Renal pelvis (tissue), 4 donors: ENCODE results near the gene DAPK3. TPM values are rescaled to one million over a fixed set of nuclear protein-coding genes. Genes with fewer than 3 reads are reported as not detected.
"Not testable (repeated sequence)": the region's sequence is repeated elsewhere in the genome, so short reads cannot be mapped to it uniquely, and the experiment has no call there.

Source experiments
- DNase-seq: peaks from one replicate; pipeline ENCODE4 v3.0.0-alpha.2; 2013
- polyA plus RNA-seq, 3 donors: library from polyadenylated mRNA; unstranded; fragments of 120-200 nt; gene quantifications; one replicate each; pipeline ENCODE4 v1.2.1, GENCODE V29; 2013; ENCODE audit not compliant: insufficient read length in 3 of 3

DAPK3 gene
- polyA plus RNA-seq, 3 donors, result 45.2 to 50.0 (median 49.5) TPM

DNA sequence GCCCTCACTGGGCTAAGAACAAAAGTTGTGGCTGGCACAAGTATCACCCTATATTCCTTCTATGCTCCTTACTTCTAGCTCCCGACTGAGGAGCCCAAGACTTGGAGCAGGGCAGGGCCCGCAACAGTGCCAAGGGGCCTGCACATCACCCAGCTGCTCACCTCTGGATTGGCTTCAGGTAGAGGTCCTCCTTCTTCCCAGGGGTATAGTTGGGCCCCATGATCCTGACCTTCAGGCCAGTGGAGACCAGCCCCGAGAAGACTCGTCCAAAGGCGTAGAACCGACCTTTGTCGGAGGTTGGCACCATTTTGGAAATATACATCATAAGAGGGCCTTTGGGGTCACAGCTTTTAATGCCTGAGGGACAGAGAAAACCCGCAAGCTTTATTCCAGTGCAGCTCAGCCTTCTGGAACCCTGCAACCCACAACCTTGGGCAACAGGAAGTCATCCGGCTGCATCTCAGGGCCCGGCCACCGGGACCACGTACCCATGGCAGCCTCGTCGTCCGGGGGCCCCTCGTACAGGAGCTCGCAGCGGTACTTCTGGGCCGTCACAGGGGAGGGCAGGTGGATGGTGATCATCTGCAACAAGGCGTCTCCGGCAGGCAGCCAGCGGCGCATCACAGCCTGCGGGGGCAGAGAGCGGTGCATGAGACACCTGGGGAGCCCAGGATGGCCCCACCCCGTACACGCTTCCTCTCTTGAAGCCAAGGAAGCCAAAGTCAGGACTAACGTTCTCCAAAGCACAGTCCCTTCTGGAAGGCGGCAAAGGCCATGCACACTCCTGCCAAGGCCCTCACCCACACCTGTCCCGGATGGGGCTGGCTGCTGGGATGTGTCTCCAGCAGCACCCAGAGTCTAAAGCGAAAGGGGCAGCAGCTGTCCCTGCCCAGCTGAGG lies 9.7 kb upstream of the DAPK3 start:
- DNase-seq, result no peak

DNA sequence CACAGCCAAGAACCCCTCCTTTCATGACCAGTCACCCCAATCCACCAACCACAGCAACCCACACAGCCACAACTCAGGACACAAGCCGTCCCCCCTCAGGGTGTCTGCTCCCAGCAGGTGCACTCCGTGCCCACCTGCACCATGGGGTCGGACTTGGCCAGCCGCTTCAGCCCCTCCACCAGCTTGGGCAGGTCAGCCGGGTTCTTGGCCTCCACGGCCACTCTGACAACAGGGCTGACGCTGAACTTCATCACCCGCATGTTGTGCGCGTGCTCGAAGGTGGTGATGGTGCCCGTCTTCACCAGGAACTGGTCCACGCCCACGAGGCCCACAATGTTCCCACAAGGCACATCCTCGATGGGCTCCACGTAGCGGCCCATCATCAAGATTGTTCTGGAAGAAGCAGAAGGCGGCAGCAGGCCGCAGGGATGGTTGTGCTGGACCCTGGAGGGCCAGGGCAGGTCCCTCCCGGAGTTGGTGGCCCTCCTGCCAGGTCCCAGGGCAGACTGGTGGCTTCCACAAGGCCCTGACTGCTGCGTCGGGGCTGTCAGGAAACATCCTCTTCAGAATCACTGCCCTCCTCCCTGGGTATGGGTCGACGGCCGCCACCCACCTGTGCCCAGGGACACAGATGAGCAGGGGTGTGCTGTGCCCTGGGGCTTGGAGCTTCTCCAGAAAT lies 8.9 kb upstream of the DAPK3 start:
- no peak for DNase-seq

DNA sequence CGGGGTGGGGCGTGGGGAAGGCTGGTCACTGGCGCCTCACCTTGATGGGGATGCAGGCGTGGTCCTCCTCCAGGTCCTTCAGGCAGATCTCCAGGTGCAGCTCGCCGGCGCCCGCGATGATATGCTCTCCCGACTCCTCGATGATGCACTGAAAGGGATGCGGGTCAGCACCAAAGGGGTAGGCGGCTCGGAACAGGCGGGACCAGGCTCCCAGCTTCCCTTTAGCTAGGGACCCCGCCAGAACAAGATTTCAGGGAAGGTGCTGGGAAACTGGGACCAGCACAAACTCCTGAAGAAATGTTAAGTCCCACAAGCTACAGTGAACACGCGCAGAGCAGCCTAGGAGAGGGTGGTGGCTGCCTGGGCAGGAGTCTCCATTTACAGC lies 8.4 kb upstream of the DAPK3 start:
- no peak for DNase-seq

DNA sequence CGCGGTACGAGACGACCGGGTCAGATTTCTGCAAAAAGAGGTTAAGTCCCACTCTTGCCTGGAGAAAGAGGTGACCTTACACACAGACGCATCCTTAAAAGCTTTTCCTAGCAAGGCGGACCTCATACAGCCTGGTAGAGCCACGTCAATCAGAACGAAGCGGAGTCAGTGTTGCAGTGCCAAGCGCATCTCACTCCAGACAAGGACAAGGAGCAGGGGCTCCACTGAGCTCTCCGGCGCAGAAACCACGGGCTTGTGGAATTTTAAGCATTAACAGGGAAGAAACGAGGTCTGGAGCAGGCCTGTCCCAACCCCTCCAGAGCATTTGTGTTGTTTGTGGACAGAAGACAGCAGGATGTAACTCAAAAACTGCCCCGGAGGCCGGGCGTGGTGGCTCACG lies 7.2 kb upstream of the DAPK3 start:
- no peak for DNase-seq

DNA sequence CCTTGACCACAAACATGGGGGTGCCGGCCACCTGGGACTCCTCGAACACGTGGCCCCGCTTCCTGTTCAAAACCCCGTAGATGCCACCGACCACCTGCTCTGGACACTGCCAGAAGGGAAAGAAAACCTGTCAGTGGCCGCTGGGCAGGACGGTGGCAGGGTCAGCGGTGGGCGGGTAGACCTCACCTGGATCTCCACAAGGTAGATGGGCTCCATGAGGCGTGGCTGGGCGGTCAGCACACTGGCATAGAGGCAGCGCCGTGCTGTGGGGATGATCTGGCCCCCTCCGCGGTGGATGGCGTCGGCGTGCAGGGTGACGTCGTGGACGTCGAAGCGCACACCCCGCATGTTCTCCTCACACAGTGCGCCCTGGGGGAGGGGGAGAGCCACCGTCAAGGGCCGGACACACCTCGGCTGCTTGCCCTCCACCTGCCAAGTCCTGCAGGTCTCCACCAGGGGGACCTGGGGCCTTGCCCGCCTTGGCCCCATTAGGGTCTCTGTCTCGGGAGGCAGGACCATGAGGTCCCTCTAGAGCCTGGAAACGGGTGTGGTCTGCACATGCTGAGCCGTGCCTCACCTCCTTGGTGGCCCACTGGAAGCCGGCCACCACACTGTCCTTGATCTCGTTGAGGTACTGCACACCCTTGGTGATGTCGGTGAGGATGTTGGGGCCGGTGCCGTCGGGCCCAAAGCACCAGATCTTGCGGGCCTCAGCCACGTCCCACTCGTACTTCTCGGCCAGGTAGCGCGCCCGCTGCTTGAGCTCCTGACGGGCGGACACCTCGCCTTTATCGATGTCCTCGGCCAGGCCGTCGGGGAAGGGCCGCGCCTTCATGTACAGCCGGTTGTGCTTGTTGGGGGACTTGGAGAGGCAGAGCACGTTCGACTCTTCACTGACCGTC lies 6.6 kb upstream of the DAPK3 start:
- no peak for DNase-seq

DNA sequence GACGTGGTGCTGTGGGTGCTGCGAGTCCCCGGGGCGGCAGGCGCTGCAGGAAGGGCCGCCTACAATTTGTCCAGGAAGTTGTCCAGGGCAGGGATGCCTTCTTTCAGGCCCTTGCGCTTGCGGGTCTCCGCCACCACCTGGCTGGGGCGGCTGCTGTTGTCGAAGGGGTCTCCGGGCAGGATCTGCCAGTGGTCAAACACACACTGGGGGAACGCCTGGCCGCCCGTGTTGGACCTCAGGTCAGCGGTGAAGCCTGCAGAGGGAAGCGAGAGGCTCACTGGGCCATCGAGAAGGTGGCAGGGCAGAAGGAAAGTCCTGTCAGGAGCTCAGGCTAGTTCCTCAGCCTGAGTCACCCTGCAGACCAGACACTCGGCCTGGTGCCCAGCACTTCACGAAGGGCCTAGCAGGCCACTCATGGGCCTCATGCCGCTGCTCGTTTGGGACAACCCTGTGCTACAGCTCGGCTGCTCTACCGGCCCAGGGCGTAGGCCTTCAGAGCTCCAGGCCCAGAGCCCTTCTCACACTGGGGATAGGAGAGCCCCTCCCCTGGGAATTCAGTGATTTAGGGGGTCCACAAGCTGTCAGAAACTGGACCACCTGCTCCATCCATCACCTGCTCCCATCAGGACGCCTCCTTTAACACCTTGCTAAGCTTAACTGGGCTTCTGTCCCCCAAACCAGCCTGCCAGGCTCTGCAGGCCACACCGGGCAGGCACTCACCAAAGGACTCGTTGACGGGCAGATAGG lies 5.8 kb upstream of the DAPK3 start:
- DNase-seq, result no peak

DNA sequence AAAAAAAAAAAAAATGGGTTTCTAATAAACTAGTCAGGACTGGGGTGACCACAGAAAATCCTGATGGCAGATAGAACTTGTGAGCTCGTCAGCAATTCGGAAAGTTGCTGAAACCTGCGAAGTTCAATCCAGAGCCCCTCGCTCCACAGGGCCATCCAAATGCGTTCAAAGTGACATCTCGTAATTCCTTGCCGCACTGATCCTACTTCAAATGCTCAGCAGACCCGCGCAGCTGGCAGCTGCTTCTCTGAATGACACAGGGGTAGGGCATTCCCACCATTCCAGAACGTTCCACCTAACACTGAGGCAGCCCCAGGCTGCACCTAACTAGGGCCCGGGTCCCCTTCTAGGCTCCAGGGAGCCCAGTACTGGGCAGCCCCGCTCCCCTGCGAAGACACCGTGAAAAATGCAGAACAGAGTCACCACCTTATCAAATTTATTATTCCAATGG lies 4.8 kb upstream of the DAPK3 start:
- no peak for DNase-seq

DNA sequence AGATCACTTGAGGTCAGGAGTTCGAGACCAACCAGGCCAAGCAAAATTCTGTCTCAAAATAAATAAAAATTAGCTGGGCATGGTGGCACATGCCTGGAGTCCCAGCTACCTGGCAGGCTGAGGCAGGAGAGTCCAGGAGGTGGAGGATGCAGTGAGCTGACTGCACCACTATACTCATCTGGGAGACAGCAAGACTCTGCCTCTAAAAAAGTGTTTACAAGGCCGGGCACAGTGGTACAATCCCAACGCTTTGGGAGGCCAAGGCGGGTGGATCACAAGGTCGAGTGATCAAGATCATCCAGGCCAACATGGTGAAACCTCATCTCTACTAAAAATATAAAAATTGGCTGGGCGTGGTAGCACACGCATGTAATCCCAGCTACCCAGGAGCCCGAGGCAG lies 4.2 kb upstream of the DAPK3 start:
- no peak for DNase-seq

DNA sequence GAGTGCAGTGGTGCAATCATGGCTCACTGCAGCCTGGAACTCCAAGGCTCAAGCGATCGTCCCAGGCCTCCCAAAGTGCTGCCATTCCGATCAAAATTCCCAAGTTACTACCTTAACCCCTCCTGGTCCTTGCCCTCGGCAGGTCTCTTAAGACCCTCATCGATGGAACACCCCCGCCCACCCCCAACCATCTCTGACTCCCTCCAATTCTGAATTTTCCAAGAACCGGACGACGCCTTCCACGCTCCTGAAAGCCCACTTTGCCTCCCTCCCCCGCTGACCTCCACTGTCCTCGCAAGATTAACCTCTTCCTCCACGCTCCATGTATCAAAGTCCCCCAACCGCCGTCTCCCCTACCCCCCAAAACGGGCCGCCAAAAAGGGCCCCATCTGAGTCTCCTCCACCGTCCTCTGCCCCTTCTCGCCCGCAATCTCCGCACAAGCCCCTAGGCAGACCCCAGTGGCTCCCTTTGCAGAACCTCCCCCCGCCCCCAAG lies 539 bp downstream of the DAPK3 start:
- no peak for DNase-seq

DNA sequence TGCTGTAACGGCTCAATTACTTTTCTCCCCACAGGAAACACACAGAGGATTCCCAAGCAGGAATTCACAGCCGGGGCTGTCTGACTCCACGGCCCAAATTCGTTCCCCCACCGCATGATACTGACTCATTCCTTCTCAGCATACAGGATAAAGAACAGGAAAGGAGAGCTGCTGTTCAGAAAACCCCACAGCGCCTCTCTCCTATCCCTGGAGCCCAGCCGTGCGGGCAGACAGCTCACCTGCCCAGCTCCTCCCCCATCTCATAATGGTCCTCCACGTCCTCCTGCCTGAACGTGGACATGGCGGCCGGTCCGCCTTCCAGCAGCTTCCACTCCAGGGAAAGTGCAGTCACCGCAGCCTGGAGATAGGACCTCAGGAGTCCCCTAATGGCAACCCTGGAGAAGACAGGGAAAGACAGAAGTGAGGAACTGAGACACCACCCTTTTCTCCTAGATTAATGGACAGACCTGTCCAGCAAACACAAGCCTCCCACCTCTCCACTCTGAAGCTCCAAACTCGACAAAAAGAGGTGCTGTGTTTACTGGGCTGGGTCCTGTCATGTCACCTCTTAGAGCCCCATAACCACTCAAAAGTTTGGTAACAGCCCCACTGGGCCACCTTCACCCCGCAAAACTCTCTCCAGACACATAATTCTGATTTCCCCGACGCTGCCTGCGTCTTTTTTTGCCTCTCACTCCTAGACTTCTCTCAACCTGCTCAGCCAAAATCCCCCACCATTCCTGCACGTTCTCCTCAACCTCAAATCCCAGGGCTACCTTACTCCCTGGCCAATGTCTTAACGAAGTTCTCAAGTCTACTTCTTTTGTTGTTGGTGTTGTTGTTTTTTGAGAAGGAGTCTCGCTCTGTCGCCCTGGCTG lies 1.2 kb downstream of the DAPK3 start:
- DNase-seq, result no peak

DNA sequence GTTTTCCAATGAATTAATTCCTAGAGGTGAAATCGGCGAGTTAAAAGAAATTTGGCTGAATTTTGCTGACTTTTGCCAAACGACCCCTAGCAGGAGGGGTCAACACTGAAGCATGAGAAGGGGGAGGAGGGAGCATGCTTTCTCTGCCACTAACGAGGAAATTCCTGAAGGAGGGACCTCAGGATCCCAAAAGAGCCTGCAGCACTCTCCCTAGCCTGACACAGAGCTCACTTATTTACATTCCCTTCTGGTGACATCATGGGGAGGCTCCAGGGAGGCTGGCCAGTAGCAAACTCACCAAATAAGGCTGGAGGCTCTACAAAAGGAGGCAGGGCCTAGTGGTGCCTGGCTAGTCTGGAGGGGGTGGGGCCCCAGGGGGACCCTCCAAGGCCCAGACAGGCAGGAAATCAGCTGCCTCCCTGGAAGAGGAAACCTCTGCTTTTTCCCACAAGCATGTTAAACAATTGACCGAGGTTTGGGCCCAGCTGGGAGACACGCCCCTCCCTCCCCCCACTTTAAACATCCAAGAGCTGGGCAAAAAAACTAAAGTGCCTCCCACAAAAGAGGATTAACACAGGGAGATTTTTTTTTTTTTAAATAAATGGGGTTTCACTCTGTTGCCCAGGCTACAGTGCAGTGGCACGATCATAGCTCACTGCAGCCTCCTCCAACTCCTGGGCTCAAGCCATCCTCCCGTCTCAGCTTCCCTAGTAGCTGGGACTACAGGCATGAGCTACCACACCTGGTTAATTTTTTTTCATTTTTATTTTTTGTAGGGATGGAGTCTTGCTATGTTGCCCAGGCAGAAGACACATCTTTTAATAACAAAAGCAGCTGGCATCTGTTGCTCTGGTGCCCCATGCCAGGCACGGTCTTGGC lies 2.1 kb downstream of the DAPK3 start:
- peak; percentile 93 for DNase-seq

DNA sequence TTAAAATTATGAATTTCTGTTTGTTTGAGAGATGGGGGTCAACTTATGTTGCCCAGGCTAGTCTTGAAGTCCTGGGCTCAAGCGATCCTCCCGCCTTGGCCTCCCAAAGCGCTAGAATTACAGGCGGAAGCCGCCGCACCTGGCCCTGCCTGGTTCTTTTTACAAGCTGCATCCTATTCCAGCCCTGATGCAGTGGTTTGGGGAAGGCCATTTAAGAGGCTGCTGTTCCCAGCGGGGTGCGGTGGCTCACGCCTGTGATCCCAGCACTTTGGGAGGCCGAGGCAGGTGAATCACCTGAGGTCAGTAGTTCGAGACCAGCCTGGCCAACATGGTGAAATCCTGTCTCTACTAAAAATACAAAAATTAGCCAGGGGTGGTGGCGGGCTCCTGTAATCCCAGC lies 2.9 kb downstream of the DAPK3 start:
- DNase-seq, result not testable (repeated sequence)

DNA sequence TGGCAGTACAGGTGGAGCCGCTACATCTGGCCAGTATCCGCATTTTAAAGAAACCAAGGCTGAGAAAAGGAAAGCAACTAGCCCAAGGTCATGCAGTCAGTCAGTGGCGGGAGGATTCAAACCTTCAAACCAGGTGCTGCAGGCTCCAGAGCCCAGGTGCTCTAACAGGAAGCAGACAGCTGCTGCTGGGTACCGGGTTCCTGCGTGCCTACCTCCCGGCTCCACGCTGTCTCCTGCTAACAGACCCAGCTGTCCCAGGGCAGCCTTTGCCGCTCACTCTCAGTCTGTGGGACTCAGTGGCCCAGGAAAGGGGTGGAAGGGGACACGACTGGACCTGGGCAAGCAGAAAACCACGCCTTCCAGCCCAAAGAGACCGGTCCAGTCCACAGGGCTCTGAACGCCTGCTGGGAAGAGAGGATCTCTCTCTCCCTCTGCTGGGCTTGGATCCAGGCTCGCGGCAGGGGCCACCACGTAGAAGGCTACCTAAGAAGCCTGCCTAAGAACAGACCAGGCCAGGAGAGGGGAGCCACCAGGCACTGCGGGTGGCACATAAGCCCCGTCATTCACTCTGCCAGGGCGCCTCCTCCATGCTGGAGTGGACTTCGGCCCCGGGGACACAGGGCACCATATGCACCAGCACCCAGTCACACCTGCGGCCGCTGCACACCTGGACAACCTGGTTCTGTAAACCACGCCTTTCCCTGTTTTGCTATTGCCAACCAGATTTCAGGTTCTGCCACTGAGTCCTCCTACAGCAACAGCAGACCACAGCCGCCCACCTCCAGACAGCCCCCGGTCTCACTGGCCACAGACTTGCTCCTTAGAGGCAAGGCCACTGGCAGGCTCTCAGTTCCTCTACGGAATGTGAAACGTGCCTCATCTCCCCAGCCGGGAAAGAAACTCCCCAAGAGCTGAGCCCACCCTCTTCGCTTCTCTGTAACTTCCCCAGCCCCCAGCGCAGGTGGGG lies 4.6 kb downstream of the DAPK3 start:
- no peak for DNase-seq

DNA sequence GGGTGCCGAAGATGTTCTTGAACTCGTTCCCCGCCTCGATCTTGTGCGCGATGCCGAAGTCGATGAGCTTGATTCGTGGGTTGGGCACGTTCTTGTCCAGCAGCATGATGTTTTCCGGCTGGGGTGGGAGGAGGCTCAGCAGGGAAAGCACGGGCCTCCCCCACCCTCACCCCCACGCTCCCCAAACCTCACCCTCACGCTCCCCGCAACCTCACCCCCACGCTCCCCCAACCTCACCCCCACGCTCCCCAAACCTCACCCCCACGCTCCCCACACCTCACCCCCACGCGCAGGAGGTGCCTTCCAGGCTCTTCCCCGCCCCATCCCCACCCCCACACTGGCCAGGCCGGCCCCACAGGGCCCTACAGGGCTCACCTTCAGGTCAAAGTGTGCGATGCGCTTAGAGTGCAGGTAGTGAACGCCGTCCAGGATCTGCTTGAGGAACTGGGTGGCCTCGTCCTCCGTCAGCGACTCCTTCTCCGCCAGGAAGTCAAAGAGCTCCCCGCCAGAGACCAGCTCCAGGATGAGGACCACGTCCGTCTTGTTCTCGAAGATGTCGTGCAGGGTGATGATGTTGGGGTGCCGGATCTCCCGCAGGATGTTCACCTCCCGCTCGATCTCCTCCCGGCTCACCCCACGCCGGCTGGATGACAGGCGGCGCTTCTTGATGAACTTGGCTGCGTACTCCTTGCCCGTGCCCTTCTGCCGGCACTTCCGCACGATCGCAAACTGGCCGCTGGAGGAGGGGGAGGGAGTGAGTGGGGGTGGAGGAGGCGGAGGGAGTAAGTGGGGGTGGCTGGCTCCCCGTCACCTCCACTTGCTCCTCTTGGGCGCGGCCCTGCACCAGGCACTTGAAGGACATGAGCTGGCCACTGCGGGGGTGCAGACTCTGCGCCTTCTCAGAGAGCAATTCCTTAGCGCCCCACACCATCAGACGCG lies 6.4 kb downstream of the DAPK3 start:
- no peak for DNase-seq

DNA sequence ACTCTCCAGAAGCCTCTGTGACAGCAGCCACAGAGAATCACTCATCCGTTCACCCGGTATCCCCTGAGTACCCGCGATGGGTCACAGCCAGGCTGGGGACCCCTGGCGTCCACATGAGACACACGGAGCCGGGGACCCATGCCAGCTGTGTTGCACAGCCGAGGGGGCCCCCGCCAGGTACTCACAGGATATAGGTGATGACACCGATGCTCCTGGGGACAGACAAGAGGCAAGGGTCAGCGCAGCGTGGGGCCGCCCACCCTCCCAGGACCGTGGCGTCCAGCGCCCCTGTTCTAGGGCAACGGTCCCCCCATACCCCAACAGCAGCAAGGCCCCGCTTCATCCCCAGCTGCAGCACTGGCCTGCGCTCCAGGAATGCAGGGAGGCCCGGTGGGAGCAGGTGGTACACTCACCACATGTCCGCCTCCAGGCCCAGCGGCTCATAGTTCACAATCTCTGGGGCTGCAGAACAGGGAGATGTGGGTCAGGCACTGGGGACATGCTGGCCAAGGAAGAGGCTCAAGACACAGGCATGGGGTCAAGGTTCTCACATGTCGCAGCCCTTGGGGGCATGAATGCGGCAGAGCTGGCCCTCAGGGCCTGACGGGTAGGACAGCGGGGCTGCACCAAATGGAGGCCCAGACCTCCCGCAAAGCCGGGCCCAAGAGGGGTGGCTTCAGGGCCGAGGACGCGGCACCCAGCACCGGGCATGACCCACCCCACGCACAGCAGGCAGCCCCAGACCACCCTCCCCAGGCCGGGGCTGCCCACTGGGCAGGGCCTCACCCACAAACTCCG lies 7.2 kb downstream of the DAPK3 start:
- no peak for DNase-seq

DNA sequence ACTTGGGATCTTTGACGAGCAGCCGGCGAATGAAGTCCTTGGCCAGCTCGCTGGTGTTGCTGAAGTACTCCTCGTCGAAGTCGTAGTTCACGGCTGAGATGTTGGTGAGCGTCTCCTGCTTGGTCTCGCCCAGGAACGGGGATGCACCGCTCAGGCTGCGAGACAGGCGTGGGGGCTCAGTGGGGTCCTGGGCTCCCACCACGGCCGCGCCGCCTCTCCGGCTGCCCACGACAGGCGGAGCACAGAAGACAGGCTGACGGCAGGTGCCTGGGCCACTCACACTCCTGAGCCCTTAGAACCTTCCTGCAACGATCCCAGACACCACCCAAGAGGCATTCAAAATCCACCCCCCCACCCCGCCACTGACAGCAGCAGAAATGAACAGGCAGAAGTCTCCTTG lies 9.9 kb downstream of the DAPK3 start:
- DNase-seq, result no peak
